ENCODE measurements around the gene RMI2.

Gene RMI2

DNA sequence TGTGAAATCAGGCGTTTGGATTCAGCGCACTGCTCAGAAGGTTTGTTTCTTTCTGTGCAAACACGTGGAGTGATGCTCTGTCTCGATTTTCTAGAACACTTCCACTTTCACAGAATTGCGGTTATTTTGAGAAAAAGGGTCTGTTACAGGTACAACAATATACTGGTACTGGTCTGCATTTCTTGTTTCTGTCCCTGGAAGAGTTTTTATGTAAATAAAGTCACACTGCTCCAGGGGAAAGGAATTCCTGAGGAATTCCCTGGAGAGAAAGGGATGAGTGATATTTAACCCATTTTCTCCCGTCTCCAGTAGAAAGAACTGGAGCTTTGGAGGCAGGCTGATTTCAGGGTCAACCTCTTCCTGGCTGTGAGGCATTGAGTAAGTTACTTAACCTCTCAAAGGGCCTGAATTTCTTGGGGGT, 16.2 kb upstream of the RMI2 start:
- peak; percentile 72 for DNase-seq

DNA sequence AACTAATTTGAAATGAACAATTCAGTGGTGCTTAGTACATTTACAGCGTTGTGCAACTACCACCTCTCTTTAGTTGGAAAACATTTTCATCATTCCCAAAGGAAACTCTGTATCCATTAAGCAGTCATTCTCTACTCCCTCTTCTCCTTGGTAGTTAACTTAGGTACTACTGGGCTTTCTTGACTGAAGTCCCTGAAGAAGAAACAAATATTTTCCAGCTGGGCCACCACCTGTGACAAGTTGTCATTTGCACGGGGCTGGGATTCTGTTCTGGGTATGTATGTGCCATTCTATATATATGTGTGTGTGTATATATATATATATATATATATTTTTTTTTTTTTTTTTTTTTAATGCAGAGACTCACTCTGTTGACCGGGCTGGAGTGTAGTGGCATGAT, 15.4 kb upstream of the RMI2 start:
- DNase-seq, result no peak

DNA sequence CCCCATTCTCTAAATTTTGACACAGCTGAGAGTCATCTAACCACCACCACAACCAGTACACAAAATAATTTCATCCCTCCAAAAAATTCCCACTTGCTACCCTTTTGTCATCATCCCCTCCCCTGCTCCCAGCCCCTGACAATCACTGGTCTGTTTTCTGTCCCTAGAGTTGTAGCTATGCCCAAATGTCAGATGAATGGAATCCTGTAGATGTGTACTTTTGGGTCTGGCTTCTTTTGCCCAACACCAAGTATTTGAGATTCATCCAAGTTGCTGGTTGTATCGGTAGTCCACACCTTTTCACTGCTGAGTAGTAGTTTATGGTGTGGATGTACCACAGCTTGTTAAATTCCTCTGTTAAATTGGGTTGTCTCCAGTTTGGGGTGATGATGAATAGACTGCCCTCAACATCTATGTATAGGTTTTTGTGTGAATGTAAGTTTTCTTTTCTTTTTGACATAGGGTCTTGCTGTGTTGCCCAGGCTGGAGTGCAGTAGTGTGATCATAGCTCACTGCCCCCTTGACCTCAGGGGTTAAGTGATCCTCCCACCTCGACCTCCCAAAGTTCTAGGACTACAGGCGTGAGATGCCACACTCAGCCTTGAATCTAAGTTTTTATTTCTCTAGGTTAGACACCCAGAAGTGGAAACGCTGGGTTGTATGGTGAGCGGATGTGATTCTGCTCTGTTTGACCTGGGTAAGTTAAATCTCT, 14.6 kb upstream of the RMI2 start:
- DNase-seq, result no peak

DNA sequence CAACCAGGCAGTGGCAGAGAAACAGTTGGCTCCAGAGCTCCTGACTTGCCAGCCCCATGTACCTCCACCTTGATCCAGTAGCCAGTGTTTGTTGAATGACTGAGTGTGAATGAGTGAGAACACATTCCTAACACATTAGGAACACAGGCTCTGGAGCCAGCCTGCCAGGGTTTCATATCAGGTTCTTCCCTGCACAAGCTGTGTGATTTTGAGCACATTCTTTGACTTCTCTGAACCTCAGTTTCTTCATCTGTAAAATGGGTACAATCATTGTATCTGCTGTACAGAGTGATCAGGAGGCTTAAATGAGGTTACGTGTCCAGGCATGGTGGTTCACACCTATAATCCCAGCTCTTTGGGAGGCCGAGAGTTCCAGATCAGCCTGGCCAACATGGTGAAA, 13.3 kb upstream of the RMI2 start:
- DNase-seq, result no peak

GRCh38 chr16:11333010-11333409, 12.2 kb upstream of the RMI2 start:
- no peak for DNase-seq

- no peak for DNase-seq
Observed at GRCh38 chr16:11333702-11334101, 11.6 kb upstream of the RMI2 start.

DNA sequence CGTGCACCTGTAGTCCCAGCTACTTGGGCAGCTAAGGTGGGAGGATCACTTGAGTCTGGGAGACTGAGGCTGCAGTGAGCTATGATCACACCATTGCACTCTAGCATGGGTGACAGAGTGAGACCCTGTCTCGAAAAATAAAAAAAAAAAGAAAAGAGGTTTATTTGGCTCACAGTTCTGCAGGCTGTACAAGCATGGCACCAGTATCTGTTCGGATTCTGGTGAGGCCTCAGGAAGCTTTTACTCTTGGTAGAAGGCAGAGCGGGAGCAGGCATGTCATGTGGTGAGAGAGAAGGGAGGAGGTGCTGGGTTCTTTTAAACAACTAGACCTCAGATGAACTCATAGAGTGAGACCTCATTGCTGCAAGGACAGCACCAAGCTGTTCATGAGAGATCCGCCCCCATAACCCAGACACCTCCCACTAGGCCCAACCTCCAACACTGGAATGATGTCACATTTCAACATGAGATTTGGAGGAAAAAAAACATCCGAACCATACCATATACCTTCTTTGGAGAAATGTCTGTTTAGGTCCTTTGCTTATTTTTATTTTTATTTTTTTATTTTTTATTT, 10.3 kb upstream of the RMI2 start:
- no peak for DNase-seq

DNA sequence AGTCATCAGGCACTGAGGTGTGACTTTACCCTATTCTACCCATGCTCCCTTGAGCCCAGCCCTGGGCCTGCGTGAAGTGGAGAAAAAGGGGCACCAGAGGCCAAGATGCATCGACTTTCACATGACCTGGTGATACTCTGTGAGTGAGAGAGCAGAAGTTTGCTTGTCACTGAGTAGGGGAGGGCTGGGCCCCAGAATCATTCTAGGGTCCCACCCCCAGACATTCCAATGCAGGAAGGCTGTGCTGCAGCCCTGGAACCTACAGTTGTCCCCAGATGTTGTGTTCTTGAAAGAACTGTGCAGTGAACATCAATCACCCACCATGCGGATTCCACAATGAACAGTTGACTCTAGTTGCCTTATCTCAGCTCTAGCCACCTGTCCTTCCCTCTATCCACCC, 6.2 kb upstream of the RMI2 start:
- no peak for DNase-seq

GRCh38 chr16:11340710-11341109, 4.5 kb upstream of the RMI2 start:
- DNase-seq, result no peak

DNA sequence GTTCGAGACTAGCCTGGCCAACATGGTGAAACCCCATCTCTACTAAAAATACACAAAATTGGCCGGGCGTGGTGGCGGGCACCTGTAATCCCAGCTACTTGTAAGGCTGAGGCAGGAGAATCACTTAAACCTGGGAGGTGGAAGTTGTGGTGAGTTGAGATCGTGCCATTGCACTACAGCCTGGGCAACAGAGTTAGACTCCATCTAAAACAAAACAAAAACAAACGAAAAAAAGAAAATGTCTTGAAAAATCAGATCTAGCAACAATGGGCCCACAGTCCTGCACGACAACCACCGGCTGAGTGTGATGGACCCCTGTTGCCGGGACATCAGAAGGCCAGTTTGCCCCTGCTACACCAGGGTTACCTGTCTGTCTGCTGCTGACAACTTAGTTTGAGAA, 3.9 kb upstream of the RMI2 start:
- DNase-seq, result no peak

DNA sequence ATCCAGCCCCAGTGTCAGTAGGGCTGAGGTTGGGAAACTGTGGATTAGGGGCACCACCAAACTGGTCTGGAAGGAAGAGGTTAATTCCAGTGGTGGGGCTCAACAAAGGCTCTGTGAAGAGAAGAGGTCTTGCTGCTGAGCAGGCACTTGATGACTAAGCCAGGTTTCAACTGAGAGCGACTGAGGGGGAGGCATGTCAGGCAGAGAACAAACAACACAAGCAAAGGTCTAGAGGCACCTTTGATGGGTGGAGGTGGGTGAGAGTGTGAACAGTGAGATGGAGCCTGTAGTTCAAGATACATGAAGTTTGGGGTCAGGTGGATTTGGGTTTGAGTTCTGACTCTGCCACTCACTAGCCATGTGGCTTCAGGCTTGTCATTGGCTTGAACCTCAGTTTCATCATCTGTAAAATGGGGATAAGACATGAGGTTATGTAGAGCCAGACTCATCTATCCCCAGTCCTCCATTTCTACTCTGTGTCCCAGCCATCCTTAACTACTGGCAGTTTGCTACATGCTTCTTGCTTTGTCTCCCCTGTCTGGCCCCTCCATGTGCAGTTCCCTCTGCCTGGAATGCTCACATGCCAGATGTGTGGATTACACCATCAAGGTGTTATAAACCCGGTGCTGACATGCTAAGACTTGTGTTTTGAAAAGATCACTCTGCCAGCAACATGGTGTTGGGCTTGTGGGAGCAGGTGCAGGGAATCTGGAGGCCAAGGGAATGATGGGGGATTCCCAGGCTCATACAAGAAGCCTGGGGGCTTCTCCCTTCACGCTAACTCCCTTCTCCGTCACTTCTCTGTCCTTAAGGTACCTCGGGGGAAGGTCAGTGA, 3.0 kb upstream of the RMI2 start:
- DNase-seq, result no peak

GRCh38 chr16:11346700-11347319, 1.6 kb downstream of the RMI2 start:
- DNase-seq, result no peak

GRCh38 chr16:11347831-11348230, 2.6 kb downstream of the RMI2 start:
- no peak for DNase-seq

GRCh38 chr16:11348737-11349598, 3.7 kb downstream of the RMI2 start:
- no peak for DNase-seq

- peak; percentile 77 for DNase-seq
Observed at GRCh38 chr16:11349599-11350276, 4.5 kb downstream of the RMI2 start.

- no peak for DNase-seq
Observed at GRCh38 chr16:11350519-11350918, 5.3 kb downstream of the RMI2 start.

- peak; percentile 90 for DNase-seq
Observed at GRCh38 chr16:11350921-11351335, 5.7 kb downstream of the RMI2 start.

GRCh38 chr16:11353158-11353557, 7.9 kb downstream of the RMI2 start:
- DNase-seq, result no peak

- DNase-seq, result no peak
Observed at GRCh38 chr16:11354407-11354732, 9.1 kb downstream of the RMI2 start.

GRCh38 chr16:11354733-11355574, 9.7 kb downstream of the RMI2 start:
- DNase-seq, result peak; percentile 31

DNA sequence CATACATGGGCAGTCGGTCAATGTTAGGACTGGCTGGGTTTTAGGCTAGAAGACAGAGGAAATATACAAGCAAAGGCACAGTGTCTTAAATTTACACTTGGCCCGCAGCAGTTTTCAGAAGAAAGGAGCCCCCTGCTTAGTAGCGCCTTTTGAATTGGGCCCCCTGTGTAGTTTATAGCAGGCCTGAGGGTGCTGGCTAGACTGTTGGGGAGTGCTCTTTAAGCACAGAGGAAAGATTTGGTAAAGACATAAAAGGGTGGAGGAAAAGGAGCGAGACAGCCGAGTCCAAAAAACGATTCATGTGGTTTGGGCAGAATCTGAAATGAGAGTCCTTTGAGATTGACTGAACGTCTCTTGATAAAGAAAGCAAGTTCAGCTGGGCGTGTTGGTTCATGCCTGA, 10.6 kb downstream of the RMI2 start:
- DNase-seq, result no peak

Data from fibroblast of skin of scalp (primary cell).